ENCODE measurements around the gene UFM1.
"Not testable (repeated sequence)": the region's sequence is repeated elsewhere in the genome, so short reads cannot be mapped to it uniquely, and the experiment has no call there.

Gene UFM1

GRCh38 chr13:38349390-38350113 lies at the start of gene UFM1:
Gene UFM1, plus strand, starts transcription at chr13:38349851. Its CDS starts 69 bp downstream, at chr13:38349920.
- in situ Hi-C loops (cut with MboI; ENCODE audit: low sequenced_read_pairs): no loop called here

DNA sequence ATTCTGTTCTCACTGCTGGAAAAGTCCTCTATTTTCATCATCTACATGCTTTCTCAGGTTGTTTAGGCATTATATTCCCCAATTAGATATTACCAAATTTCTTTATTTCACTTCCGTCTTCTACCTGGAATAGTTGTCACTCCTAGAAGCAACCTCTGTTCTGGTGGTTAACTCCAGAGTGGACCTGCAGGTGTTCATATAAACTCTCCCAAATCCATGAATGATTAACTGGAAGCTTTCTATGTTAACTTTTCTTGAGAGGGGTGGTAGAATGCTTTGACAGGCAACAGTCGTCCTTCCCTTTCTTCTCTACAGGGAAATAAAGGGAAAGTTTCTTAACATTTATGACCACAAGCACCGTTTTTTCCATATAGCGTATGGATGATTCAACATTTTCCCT lies 48.4 kb upstream of the UFM1 start:
- in situ Hi-C loops (cut with MboI; ENCODE audit: low sequenced_read_pairs): no loop called here

GRCh38 chr13:38303816-38304320 lies 45.8 kb upstream of the UFM1 start:
- in situ Hi-C loops (cut with MboI; ENCODE audit: low sequenced_read_pairs): no loop called here

- in situ Hi-C loops (cut with MboI; ENCODE audit: low sequenced_read_pairs): no loop called here
These were observed 40.9 kb upstream of the UFM1 start for GRCh38 chr13:38308736-38309135.

- in situ Hi-C loops (cut with MboI; ENCODE audit: low sequenced_read_pairs): no loop called here
These were observed 40.3 kb upstream of the UFM1 start for GRCh38 chr13:38309397-38309796.

- in situ Hi-C loops (cut with MboI; ENCODE audit: low sequenced_read_pairs): not testable (repeated sequence)
These were observed 38.5 kb upstream of the UFM1 start for GRCh38 chr13:38311175-38311574.

DNA sequence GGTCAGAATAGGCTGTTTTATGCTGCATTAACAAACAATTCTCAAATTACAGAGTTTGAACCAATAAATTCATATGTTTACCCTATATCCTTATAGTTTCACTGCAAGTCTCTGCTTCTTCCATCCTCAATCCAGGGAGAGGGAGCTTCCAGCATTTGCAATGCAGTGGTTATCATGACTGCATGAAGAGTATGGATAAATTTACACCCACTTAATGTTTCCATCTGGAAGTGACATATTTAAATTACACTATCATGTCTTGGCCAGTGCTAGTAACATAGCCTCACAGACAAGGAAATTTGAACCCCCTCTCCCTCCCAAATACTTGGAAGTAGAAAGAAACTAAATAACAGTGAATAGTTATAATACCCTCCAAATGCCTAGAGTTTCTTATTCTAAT lies 33.5 kb upstream of the UFM1 start:
- in situ Hi-C loops (cut with MboI; ENCODE audit: low sequenced_read_pairs): no loop called here

- in situ Hi-C loops (cut with MboI; ENCODE audit: low sequenced_read_pairs): no loop called here
These were observed 28.0 kb upstream of the UFM1 start for GRCh38 chr13:38321654-38322053.

GRCh38 chr13:38325426-38325825 lies 24.2 kb upstream of the UFM1 start:
- in situ Hi-C loops (cut with MboI; ENCODE audit: low sequenced_read_pairs): no loop called here

GRCh38 chr13:38328699-38329098 lies 21.0 kb upstream of the UFM1 start:
- in situ Hi-C loops (cut with MboI; ENCODE audit: low sequenced_read_pairs): no loop called here

DNA sequence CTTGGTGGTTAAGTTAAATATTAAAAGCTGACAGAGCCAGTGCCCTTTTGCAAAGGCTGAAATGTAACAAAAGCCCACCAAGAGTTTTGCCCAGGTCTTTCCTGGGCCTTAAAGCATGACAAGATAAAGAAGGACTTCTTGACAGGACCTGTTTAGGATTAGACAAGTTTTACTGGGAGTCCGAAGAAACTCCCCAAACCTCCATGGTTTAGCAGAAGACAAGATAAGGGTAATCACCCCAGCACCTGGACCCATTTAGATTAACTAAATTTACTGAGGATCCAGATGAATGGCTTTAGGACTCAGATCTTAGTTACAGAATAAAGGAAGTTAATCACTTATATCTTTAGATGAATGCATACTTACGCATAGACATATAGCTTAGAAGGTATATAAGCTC lies 14.8 kb upstream of the UFM1 start:
- in situ Hi-C loops (cut with MboI; ENCODE audit: low sequenced_read_pairs): no loop called here

GRCh38 chr13:38338089-38338488 lies 11.6 kb upstream of the UFM1 start:
- in situ Hi-C loops (cut with MboI; ENCODE audit: low sequenced_read_pairs): no loop called here

GRCh38 chr13:38340624-38341023 lies 9.0 kb upstream of the UFM1 start:
- in situ Hi-C loops (cut with MboI; ENCODE audit: low sequenced_read_pairs): no loop called here

GRCh38 chr13:38341149-38341692 lies 8.4 kb upstream of the UFM1 start:
- in situ Hi-C loops (cut with MboI; ENCODE audit: low sequenced_read_pairs): no loop called here

- in situ Hi-C loops (cut with MboI; ENCODE audit: low sequenced_read_pairs): no loop called here
These were observed 2.9 kb upstream of the UFM1 start for GRCh38 chr13:38346764-38347163.

- in situ Hi-C loops (cut with MboI; ENCODE audit: low sequenced_read_pairs): no loop called here
These were observed 726 bp upstream of the UFM1 start for GRCh38 chr13:38348861-38349389.

DNA sequence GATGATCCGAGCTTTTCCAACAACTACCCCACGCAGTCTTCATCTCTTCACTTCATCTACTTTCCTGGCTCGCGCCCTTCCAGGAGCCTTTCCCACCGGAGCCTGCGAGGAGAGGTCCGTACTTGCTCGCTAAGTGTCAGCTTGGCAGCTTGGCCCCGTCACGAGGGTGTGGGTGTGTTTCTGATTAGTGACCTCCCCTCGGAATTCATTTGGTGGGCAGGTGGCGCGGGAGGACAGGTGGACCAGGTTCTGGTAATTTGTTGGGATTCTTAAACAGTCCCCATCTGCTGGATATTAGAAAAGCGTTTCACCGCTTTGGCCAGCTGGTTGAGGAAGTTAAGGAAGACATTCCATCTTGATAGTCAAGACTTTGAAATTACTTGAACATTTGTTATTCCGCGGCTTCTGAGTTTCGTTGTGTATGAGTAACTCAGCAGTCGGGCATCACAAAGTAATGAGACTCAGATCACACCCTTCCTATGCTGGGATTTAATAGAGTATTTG lies 515 bp downstream of the UFM1 start:
- in situ Hi-C loops (cut with MboI; ENCODE audit: low sequenced_read_pairs): no loop called here

DNA sequence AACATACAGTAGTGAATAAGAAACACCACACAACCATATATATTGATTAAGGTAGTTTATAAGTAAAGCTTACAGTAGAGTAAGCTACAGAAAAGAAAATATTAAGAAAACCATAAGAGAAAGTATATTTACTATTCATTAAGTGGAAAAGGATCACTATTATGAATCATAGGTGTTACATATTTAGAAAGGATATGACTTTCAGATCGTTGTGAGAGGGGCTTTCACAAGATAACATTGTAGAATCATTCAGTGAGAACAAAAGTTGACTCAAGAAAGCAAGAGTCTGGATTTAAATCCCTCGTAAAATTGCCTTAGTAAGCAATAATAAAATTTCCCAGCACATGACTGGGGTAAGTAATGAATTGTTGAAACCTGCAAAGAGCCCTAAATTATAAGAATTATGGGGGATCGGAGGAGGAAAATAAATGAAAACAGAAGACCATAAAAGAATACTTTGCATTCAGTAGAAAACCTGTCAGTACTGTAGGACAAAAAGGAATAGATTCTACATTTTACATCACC lies 6.0 kb downstream of the UFM1 start:
- in situ Hi-C loops (cut with MboI; ENCODE audit: low sequenced_read_pairs): no loop called here

GRCh38 chr13:38358684-38359083 lies 9.0 kb downstream of the UFM1 start:
- in situ Hi-C loops (cut with MboI; ENCODE audit: low sequenced_read_pairs): no loop called here

DNA sequence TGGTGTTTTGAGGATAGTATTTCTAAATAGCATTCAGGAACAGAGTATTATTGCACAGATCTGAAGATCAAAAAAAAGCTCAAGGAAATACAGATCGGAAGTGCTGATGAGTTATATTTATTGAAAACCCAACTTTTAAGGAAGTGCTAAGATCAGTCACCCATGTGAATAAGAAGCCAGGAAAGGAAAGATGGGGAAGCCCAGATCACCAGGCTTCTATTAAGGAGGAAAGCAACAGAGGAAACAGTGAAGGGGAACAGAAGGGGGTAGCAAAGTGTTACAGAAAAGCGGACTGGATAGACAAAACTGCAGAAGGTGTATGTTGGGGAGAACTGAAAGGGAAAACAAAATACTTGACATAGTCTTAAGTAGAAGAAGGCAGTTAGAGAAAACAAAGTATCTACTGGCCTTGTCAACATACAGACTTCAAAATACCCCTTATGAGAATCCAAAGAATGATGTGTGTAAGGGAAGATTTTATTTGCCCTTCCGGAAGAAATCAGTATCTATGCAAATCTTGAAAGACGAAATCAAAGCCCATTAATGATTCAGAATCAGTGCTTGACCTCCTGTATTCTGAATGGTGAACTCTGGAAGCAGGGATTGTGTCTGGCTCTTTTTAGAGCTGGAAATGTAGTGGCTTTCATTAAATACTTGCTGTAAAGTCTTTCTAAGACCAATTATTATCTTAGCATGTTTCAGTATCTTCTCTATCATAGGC lies 12.1 kb downstream of the UFM1 start:
- in situ Hi-C loops (cut with MboI; ENCODE audit: low sequenced_read_pairs): no loop called here

- in situ Hi-C loops (cut with MboI; ENCODE audit: low sequenced_read_pairs): no loop called here
These were observed 13.6 kb downstream of the UFM1 start for GRCh38 chr13:38363219-38363618.

All from HL-60/S4 treated with phorbol 12-myristate 13-acetate at 8.2 ng/mL for 4 days and 3 days (cell line).